H1 (cell line): Measurements from ENCODE around the gene TCF7L2. TPM values are rescaled to one million over a fixed set of nuclear protein-coding genes. Genes with fewer than 3 reads are reported as not detected.

Experiments used
- CTBP2 ChIP-seq: IDR thresholded peaks from 2 replicates; pipeline ENCODE4 v1.7.0; 2011; ENCODE audit warnings: borderline replicate concordance, mild to moderate bottlenecking, moderate library complexity, mixed read lengths, low read length; ENCODE audit not compliant: insufficient read depth, insufficient read length
- CTCF ChIP-seq, 3 experiments: IDR thresholded peaks; 1 replicate in 2 of 3; 2 replicates in 1 of 3; pipeline versions ENCODE4 v1.5.1 to v1.6.1; 2011; ENCODE audit warnings: low read length in 3 of 3, mild to moderate bottlenecking in 3 of 3, inconsistent platforms in 2 of 3, low read depth in 1 of 3, moderate library complexity in 1 of 3; ENCODE audit not compliant: insufficient read depth in 1 of 3; ENCODE audit errors: control extremely low read depth in 1 of 3
- EZH2 ChIP-seq: fragments of 200-600 bp; sonication (generic); IDR thresholded peaks from 2 replicates; pipeline ENCODE4 v1.7.1; 2012; ENCODE audit warnings: low read depth, mild to moderate bottlenecking, moderate library complexity, low read length, inconsistent platforms; ENCODE audit not compliant: severe bottlenecking
- PHF8 ChIP-seq: fragments of 200-600 bp; sonication (generic); conservative IDR thresholded peaks from 2 replicates; pipeline ENCODE4 v1.7.1; 2012; ENCODE audit warnings: low read depth, mild to moderate bottlenecking, inconsistent platforms, low read length, moderate library complexity
- TEAD4 ChIP-seq: IDR thresholded peaks from 2 replicates; pipeline ENCODE4 v1.6.1; 2012; ENCODE audit warnings: low read depth, low read length, inconsistent platforms, mixed read lengths
- polyA plus RNA-seq, 7 experiments: library from polyadenylated mRNA; depleted of rRNA in 3 of 7; stranded (reverse) in 5 of 7; unstranded in 2 of 7; fragments of >200 nt in 5 of 7; fragments of 200-250 nt in 2 of 7; gene quantifications; 1 replicate in 5 of 7; 2 replicates in 1 of 7; 4 replicates in 1 of 7; pipeline versions ENCODE4 v1.2.1 to v1.2.3, GENCODE V29; 2011 to 2013; ENCODE audit warnings: missing spikeins in 2 of 7, mixed read lengths in 2 of 7
- total RNA-seq: library from RNA; stranded (reverse); fragmentation: NEBNext Ultra II Directional; extraction: Animal tissue kit (Norgen Biotek cat#: 25700); gene quantifications from 2 replicates; pipeline ENCODE4 v1.2.1, GENCODE V29; 2021

Gene TCF7L2
- total and polyA plus RNA-seq, 2 of the 8 experiments (the other 6 are each of a cell fraction or from before 2014, with no cell fraction given) = 33.9 to 67.3 TPM

DNA sequence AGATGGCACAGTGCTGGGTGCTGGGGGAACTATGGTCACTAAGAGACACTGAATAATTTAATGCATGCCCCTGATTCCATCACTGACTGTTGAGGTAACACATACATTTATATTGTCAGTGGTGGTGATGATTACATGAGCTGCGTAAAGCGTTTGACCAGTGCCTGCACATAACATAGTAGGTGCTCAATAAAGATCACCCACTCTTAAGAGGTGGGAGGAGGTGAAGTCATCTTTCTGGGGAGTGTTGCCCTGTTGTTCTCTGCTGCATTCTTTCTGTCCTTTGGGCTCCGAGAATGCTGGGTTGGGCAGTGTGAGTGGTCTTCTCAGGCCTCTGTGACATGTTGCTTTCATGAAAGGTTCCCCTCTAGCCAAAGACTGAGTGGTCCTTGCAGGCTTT, 68.0 kb downstream of the TCF7L2 start (continued):
- TF ChIP-seq TEAD4 (no peak), EZH2 (no peak), PHF8 (no peak), CTCF (IDR thresholded peaks at IDR 0.05; ENCODE audit: control extremely low read depth in 1 of 3, insufficient read depth in 1 of 3, low read depth in 1 of 3, low read length in 3 of 3) (no peak), CTBP2 (no peak)
